Activated CD8-positive, alpha-beta T cell treated with anti-CD3 and anti-CD28 coated beads for 36 hours (primary cell): ENCODE data around the gene CYREN. TPM values are rescaled to one million over a fixed set of nuclear protein-coding genes. Genes with fewer than 3 reads are reported as not detected.
"Not testable (repeated sequence)": the region's sequence is repeated elsewhere in the genome, so short reads cannot be mapped to it uniquely, and the experiment has no call there.

ENCODE experiments used
- ATAC-seq: fragments of 200-7000 bp; cut with Tn5 transposase; one replicate; pipeline ENCODE4 v1.10.0; 2021; ENCODE audit warnings: mild to moderate bottlenecking, moderate library complexity
- CTCF ChIA-PET: fragments of 350-600 bp; sonication (Branson Sonifier 250); formaldehyde crosslinking; loops from one replicate; lab custom pipeline; 2021; ENCODE audit warnings: antibody characterized with exemption; lab: Charles Lee
- POLR2A ChIA-PET: fragments of 350-600 bp; sonication (Branson Sonifier 250); formaldehyde crosslinking; loops from one replicate; lab custom pipeline; 2021; ENCODE audit warnings: antibody characterized with exemption; lab: Charles Lee
- DNase-seq: peaks from one replicate; pipeline ENCODE4 v3.0.0-alpha.2; 2020
- H3K27ac Mint-ChIP-seq: one replicate; pipeline ENCODE4 v1.8.0; 2021; ENCODE audit warnings: mild to moderate bottlenecking, mixed read lengths
- H3K27me3 Mint-ChIP-seq: one replicate; pipeline ENCODE4 v1.8.0; 2021; ENCODE audit warnings: mixed read lengths
- H3K36me3 Mint-ChIP-seq: one replicate; pipeline ENCODE4 v1.8.0; 2021; ENCODE audit warnings: low read depth, mixed read lengths
- H3K4me1 Mint-ChIP-seq: one replicate; pipeline ENCODE4 v1.8.0; 2021; ENCODE audit warnings: low read depth, mixed read lengths
- H3K4me3 Mint-ChIP-seq: one replicate; pipeline ENCODE4 v1.8.0; 2021; ENCODE audit warnings: mild to moderate bottlenecking, moderate library complexity, mixed read lengths
- H3K9me3 Mint-ChIP-seq: one replicate; pipeline ENCODE4 v1.8.0; 2021; ENCODE audit warnings: mixed read lengths
- intact Hi-C: fragments of 100-400 bp; cut with micrococcal nuclease; formaldehyde crosslinking; loops from one replicate; pipeline ENCODE4 v1.10.0; 2022
- total RNA-seq, 2 experiments: library from RNA; stranded (reverse); gene quantifications; one replicate each; pipeline ENCODE4 v1.2.3, GENCODE V29; 2021
- TF ChIP-seq, protein P1 (sequence below): fragments of 200-600 bp; IDR thresholded peaks from one replicate; pipeline ENCODE4 v1.8.0; 2022; ENCODE audit warnings: antibody characterized with exemption, mild to moderate bottlenecking

Gene CYREN
- total RNA-seq, 2 experiments from 2014 or later: 32.5 to 35.4 TPM

DNA sequence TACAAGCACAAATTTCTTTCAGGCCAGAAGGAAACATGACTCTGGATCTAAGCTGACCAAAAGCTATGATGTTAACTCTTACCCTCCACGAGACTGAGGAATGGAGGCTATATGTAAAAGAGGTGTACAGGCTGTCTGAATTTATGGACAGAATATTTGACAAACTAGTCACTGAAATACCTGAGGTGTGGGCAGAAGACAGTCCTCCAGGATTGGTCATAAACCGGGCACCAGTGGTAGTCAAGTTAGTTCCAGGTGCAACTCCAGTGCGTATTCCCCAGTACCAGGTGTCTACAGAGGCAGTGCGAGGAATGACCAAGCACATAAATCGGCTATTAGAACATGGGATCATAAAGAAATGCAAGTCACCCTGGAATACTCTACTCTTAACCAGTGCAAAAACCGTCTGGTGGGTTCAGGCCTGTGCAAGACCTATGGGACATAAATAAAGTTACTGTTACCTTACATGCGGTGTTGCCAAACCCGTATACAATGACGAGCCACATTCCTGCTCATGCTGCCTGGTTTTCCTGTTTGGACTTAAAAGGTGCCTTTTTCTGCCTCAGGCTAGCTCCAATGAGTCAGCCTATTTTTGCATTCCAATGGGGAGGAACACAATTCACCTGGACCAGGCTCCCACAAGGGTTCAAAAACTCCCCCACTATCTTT lies 6.7 kb upstream of the CYREN start:
- CTCF ChIA-PET: no interaction called here
- H3K27ac Mint-ChIP-seq: no peak overlapping the region
- ATAC-seq: no peak
- peaks cover 4% of the 10 kb centered on the region for H3K4me1 Mint-ChIP-seq
- intact Hi-C loops: no loop called here
- no peak for DNase-seq
- POLR2A ChIA-PET: no interaction called here
- TF ChIP-seq, protein P1, sequence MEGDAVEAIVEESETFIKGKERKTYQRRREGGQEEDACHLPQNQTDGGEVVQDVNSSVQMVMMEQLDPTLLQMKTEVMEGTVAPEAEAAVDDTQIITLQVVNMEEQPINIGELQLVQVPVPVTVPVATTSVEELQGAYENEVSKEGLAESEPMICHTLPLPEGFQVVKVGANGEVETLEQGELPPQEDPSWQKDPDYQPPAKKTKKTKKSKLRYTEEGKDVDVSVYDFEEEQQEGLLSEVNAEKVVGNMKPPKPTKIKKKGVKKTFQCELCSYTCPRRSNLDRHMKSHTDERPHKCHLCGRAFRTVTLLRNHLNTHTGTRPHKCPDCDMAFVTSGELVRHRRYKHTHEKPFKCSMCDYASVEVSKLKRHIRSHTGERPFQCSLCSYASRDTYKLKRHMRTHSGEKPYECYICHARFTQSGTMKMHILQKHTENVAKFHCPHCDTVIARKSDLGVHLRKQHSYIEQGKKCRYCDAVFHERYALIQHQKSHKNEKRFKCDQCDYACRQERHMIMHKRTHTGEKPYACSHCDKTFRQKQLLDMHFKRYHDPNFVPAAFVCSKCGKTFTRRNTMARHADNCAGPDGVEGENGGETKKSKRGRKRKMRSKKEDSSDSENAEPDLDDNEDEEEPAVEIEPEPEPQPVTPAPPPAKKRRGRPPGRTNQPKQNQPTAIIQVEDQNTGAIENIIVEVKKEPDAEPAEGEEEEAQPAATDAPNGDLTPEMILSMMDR: no peak
- H3K36me3 Mint-ChIP-seq: peaks cover 17% of the 10 kb centered on the region
- H3K4me3 Mint-ChIP-seq: no peak overlapping the region
- peaks cover 14% of the 10 kb centered on the region for H3K9me3 Mint-ChIP-seq
- H3K27me3 Mint-ChIP-seq: no peaks in the 10 kb centered on the region

DNA sequence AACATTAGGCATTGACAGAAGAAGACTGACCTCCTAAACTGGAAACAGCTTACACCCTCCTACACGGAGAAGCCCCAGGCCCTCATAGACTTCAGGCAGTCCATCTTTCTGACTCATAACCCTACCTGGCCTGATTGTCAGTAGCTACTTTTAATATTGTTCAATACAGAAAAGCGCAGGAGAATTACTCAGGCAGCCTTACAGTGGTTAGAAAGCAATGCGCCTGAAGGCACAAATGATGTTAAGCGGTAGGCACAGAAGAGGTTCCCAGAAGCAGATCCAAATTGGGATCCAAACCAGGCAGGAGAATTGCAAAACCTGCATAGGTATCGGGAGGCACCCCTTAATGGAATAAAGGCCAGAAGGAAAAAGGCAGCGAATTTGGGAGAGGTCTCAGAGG lies 5.4 kb upstream of the CYREN start:
- intact Hi-C loops: no loop called here
- Mint-ChIP-seq H3K9me3 (peaks cover 6% of the 10 kb centered on the region), H3K36me3 (peaks cover 7% of the 10 kb centered on the region), H3K4me3 (no peak overlapping the region), H3K27me3 (no peaks in the 10 kb centered on the region), H3K4me1 (peaks cover 11% of the 10 kb centered on the region), H3K27ac (no peak overlapping the region)
- POLR2A ChIA-PET: no interaction called here
- DNase-seq: no peak
- CTCF ChIA-PET: no interaction called here
- no peak for ATAC-seq
- TF ChIP-seq, protein P1: no peak

- ChIA-PET POLR2A (interaction anchor here (1.0 kb wide), 1 partner anchor 145 kb away, joined by 3 read pairs; no protein-coding TSS in a partner anchor), CTCF (interaction anchor here (0.8 to 1.2 kb wide), 2 partner anchors 189 to 190 kb away, joined by 3 read pairs; partner anchors contain the start of gene AGBL3)
- Mint-ChIP-seq H3K9me3 (no peaks in the 10 kb centered on the region), H3K27me3 (no peaks in the 10 kb centered on the region), H3K4me3 (no peak overlapping the region), H3K36me3 (no peaks in the 10 kb centered on the region), H3K27ac (no peak overlapping the region), H3K4me1 (peaks cover 11% of the 10 kb centered on the region)
- TF ChIP-seq, protein P1: no peak
- intact Hi-C loops: no loop called here
- no peak for DNase-seq
- no peak for ATAC-seq
These were observed 4.4 kb upstream of the CYREN start for GRCh38 chr7:135174941-135175340.

- DNase-seq, H3K9me3 Mint-ChIP-seq, ATAC-seq, H3K27me3 Mint-ChIP-seq, H3K27ac Mint-ChIP-seq, intact Hi-C loops, H3K4me3 Mint-ChIP-seq: not testable (repeated sequence)
- CTCF ChIA-PET: interaction anchor here (0.8 to 0.9 kb wide), 2 partner anchors 188 to 190 kb away, joined by 3 read pairs; no protein-coding TSS in a partner anchor
- POLR2A ChIA-PET: interaction anchor here (0.8 to 16.8 kb wide), 3 partner anchors 26 to 144 kb away, joined by 3 to 204 read pairs (median 3); partner anchors contain the start of gene TMEM140
- Mint-ChIP-seq H3K36me3 (peaks cover 10% of the 10 kb centered on the region), H3K4me1 (peaks cover 20% of the 10 kb centered on the region)
These were observed 3.4 kb upstream of the CYREN start for GRCh38 chr7:135173916-135174315.

DNA sequence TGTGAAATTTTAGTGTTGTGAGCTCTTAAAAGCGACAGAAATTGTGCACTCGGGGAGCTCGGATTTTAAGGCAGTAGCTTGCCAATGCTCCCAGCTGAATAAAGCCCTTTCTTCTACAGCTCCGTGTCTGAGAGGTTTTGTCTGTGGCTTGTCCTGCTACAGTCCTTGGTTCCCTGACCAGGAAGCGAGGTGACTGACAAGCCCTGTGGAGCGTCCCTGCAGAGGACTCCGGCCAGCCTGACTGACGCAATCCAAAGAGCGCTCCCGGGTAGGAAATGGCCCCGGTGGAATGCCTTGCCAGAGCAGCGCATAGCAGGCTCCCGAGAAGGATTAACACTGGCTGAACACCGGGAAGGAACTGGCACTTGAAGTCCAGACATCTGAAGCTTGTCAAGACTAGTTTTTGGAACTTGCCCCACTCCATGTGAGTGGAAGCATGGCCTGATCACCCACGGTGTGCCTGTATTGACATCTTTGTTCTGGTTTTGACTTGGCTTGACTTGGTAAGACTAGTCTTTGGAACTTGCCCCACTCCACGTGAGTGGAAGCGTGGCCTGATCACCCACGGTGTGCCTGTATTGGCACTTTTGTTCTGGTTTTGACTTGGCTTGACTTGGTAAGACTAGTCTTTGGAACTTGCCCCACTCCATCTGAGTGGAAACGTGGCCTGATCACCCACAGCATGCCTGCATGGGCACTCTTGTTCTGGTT lies 1.2 kb upstream of the CYREN start:
- ATAC-seq, DNase-seq, H3K27me3 Mint-ChIP-seq, H3K9me3 Mint-ChIP-seq: not testable (repeated sequence)
- peaks cover 41% of the 10 kb centered on the region for H3K4me1 Mint-ChIP-seq
- CTCF ChIA-PET: interaction anchor here (0.7 to 4.6 kb wide), 13 partner anchors 7 to 538 kb away, joined by 3 to 44 read pairs (median 4); partner anchors contain the start of genes AGBL3, BPGM, TMEM140 and WDR91
- H3K27ac Mint-ChIP-seq: peak overlapping the region; percentile 93
- peaks cover 31% of the 10 kb centered on the region for H3K36me3 Mint-ChIP-seq
- POLR2A ChIA-PET: interaction anchor here (0.6 to 16.8 kb wide), 6 partner anchors 24 to 525 kb away, joined by 3 to 204 read pairs (median 4); partner anchors contain the start of genes BPGM, TMEM140 and WDR91
- intact Hi-C loops: loop anchor here (2.0 kb wide), 1 partner anchor 185 kb away; the partner anchor contains the start of gene AGBL3
- peak overlapping the region; percentile 83 for H3K4me3 Mint-ChIP-seq

DNA sequence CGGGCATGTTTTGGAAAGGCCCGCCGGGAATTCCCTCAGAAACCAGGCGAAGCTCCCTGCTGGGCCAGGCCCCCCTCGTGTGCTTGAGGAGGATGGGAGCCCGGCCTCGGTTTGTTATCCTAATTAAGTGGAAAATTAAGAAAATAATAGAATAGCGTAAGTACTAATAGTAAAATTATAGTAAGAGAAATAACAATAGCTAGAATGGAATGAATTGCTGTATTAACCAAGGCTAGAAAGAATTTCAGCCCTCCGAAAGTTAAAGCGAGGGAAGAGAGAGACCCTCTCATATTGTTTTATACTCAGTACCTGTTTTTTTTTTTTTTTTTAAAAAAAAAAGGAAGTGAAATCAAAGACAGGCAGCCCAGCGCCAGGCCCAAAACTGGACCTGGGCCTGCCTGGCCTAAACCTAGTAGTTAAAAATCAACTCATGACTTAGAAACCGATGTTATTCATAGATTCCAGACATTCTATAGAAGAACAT lies 533 bp upstream of the CYREN start:
- ChIA-PET POLR2A (interaction anchor here (0.6 to 16.8 kb wide), 13 partner anchors 8 to 524 kb away, joined by 3 to 204 read pairs (median 4); partner anchors contain the start of genes AGBL3, BPGM, TMEM140 and WDR91), CTCF (interaction anchor here (0.7 to 4.6 kb wide), 15 partner anchors 8 to 538 kb away, joined by 3 to 44 read pairs (median 4); partner anchors contain the start of genes AGBL3, BPGM, TMEM140 and WDR91)
- Mint-ChIP-seq H3K36me3 (peaks cover 36% of the 10 kb centered on the region), H3K4me3 (peak overlapping the region; percentile 83), H3K27ac (peak overlapping the region; percentile 93), H3K4me1 (peaks cover 45% of the 10 kb centered on the region)
- not testable (repeated sequence) for DNase-seq, ATAC-seq, H3K27me3 Mint-ChIP-seq, H3K9me3 Mint-ChIP-seq
- intact Hi-C loops: loop anchor here (2.0 kb wide), 1 partner anchor 184 kb away; the partner anchor contains the start of gene AGBL3
